T-helper 1 cell treated with Interleukin-12 subunit alpha and Interleukin-12 subunit beta and Interleukin-4 antibody, amounts not matched to agents 30 μg/mL and 1 μg/mL, for 36 hours (primary cell): ENCODE results near the gene KCNH1.

ENCODE experiments used
- H3K27ac Mint-ChIP-seq: one replicate; pipeline ENCODE4 v1.8.0; 2021; ENCODE audit warnings: mild to moderate bottlenecking, mixed read lengths
- H3K27me3 Mint-ChIP-seq: one replicate; pipeline ENCODE4 v1.8.0; 2021; ENCODE audit warnings: low read depth, mixed read lengths
- H3K36me3 Mint-ChIP-seq: one replicate; pipeline ENCODE4 v1.8.0; 2021; ENCODE audit warnings: low read depth, mixed read lengths
- H3K4me1 Mint-ChIP-seq: one replicate; pipeline ENCODE4 v1.8.0; 2021; ENCODE audit warnings: low read depth, mixed read lengths
- H3K4me3 Mint-ChIP-seq: one replicate; pipeline ENCODE4 v1.8.0; 2021; ENCODE audit warnings: mild to moderate bottlenecking, moderate library complexity, mixed read lengths
- H3K9me3 Mint-ChIP-seq: one replicate; pipeline ENCODE4 v1.8.0; 2021; ENCODE audit warnings: mixed read lengths

Gene KCNH1

GRCh38 chr1:210654176-210654981 is 479.6 kb downstream of the KCNH1 start:
- H3K4me3 Mint-ChIP-seq: no peak overlapping the region
- H3K4me1 Mint-ChIP-seq: no peaks in the 10 kb centered on the region
- no peaks in the 10 kb centered on the region for H3K36me3 Mint-ChIP-seq
- no peak overlapping the region for H3K27ac Mint-ChIP-seq
- no peaks in the 10 kb centered on the region for H3K27me3 Mint-ChIP-seq
- peaks cover 5% of the 10 kb centered on the region for H3K9me3 Mint-ChIP-seq

- no peaks in the 10 kb centered on the region for H3K36me3 Mint-ChIP-seq
- H3K27me3 Mint-ChIP-seq: no peaks in the 10 kb centered on the region
- no peak overlapping the region for H3K4me3 Mint-ChIP-seq
- H3K27ac Mint-ChIP-seq: no peak overlapping the region
- no peaks in the 10 kb centered on the region for H3K4me1 Mint-ChIP-seq
- peaks cover 5% of the 10 kb centered on the region for H3K9me3 Mint-ChIP-seq
Measured at GRCh38 chr1:210653771-210654170, 480.2 kb downstream of the KCNH1 start.

- Mint-ChIP-seq H3K36me3 (no peaks in the 10 kb centered on the region), H3K4me3 (no peak overlapping the region), H3K4me1 (no peaks in the 10 kb centered on the region), H3K9me3 (peaks cover 5% of the 10 kb centered on the region), H3K27ac (no peak overlapping the region), H3K27me3 (no peaks in the 10 kb centered on the region)
Measured at GRCh38 chr1:210652329-210652954, 481.5 kb downstream of the KCNH1 start.

- Mint-ChIP-seq H3K36me3 (no peaks in the 10 kb centered on the region), H3K4me3 (no peak overlapping the region), H3K9me3 (peaks cover 5% of the 10 kb centered on the region), H3K27me3 (no peaks in the 10 kb centered on the region), H3K27ac (no peak overlapping the region), H3K4me1 (no peaks in the 10 kb centered on the region)
Measured at GRCh38 chr1:210650403-210650802, 483.5 kb downstream of the KCNH1 start.

GRCh38 chr1:210648588-210649269 is 485.2 kb downstream of the KCNH1 start:
- Mint-ChIP-seq H3K4me3 (no peak overlapping the region), H3K27ac (no peak overlapping the region)

GRCh38 chr1:210647406-210648333 is 486.3 kb downstream of the KCNH1 start:
- no peaks in the 10 kb centered on the region for H3K27me3 Mint-ChIP-seq
- no peaks in the 10 kb centered on the region for H3K36me3 Mint-ChIP-seq
- no peaks in the 10 kb centered on the region for H3K9me3 Mint-ChIP-seq
- H3K4me3 Mint-ChIP-seq: no peak overlapping the region
- H3K4me1 Mint-ChIP-seq: no peaks in the 10 kb centered on the region
- H3K27ac Mint-ChIP-seq: no peak overlapping the region

More at GRCh38 chr1:210648588-210649269, 485.2 kb downstream of the KCNH1 start:
- H3K9me3 Mint-ChIP-seq: peaks cover 2% of the 10 kb centered on the region
- H3K36me3 Mint-ChIP-seq: no peaks in the 10 kb centered on the region
- H3K27me3 Mint-ChIP-seq: no peaks in the 10 kb centered on the region
- H3K4me1 Mint-ChIP-seq: no peaks in the 10 kb centered on the region

- Mint-ChIP-seq H3K4me1 (no peaks in the 10 kb centered on the region), H3K27ac (no peak overlapping the region), H3K27me3 (peaks cover 4% of the 10 kb centered on the region), H3K9me3 (no peaks in the 10 kb centered on the region), H3K36me3 (no peaks in the 10 kb centered on the region), H3K4me3 (no peak overlapping the region)
Measured at GRCh38 chr1:210646258-210646616, 487.7 kb downstream of the KCNH1 start.

- H3K27me3 Mint-ChIP-seq: peaks cover 4% of the 10 kb centered on the region
- no peaks in the 10 kb centered on the region for H3K4me1 Mint-ChIP-seq
- H3K36me3 Mint-ChIP-seq: no peaks in the 10 kb centered on the region
- H3K27ac Mint-ChIP-seq: no peak overlapping the region
- no peaks in the 10 kb centered on the region for H3K9me3 Mint-ChIP-seq
- H3K4me3 Mint-ChIP-seq: no peak overlapping the region
Measured at GRCh38 chr1:210645582-210646257, 488.2 kb downstream of the KCNH1 start.

- Mint-ChIP-seq H3K36me3 (no peaks in the 10 kb centered on the region), H3K27ac (no peak overlapping the region)
Measured at GRCh38 chr1:210641582-210641981, 492.4 kb downstream of the KCNH1 start.

GRCh38 chr1:210635108-210635507 is 498.8 kb downstream of the KCNH1 start:
- Mint-ChIP-seq H3K4me3 (no peak overlapping the region), H3K9me3 (no peaks in the 10 kb centered on the region), H3K27ac (no peak overlapping the region), H3K36me3 (no peaks in the 10 kb centered on the region), H3K4me1 (no peaks in the 10 kb centered on the region), H3K27me3 (no peaks in the 10 kb centered on the region)

More at GRCh38 chr1:210641582-210641981, 492.4 kb downstream of the KCNH1 start:
- Mint-ChIP-seq H3K9me3 (no peaks in the 10 kb centered on the region), H3K4me3 (no peak overlapping the region), H3K4me1 (no peaks in the 10 kb centered on the region), H3K27me3 (peaks cover 4% of the 10 kb centered on the region)

- no peak overlapping the region for H3K4me3 Mint-ChIP-seq
- no peaks in the 10 kb centered on the region for H3K36me3 Mint-ChIP-seq
- H3K4me1 Mint-ChIP-seq: no peaks in the 10 kb centered on the region
- H3K27ac Mint-ChIP-seq: no peak overlapping the region
- no peaks in the 10 kb centered on the region for H3K27me3 Mint-ChIP-seq
- H3K9me3 Mint-ChIP-seq: no peaks in the 10 kb centered on the region
Measured at GRCh38 chr1:210633636-210634035, 500.3 kb downstream of the KCNH1 start.

GRCh38 chr1:210633140-210633539 is 500.8 kb downstream of the KCNH1 start:
- Mint-ChIP-seq H3K9me3 (no peaks in the 10 kb centered on the region), H3K4me1 (no peaks in the 10 kb centered on the region), H3K27me3 (no peaks in the 10 kb centered on the region), H3K36me3 (no peaks in the 10 kb centered on the region), H3K27ac (no peak overlapping the region), H3K4me3 (no peak overlapping the region)

GRCh38 chr1:210631399-210631798 is 502.5 kb downstream of the KCNH1 start:
- no peak overlapping the region for H3K4me3 Mint-ChIP-seq
- H3K27me3 Mint-ChIP-seq: no peaks in the 10 kb centered on the region
- H3K27ac Mint-ChIP-seq: no peak overlapping the region
- H3K9me3 Mint-ChIP-seq: no peaks in the 10 kb centered on the region
- H3K4me1 Mint-ChIP-seq: no peaks in the 10 kb centered on the region
- H3K36me3 Mint-ChIP-seq: no peaks in the 10 kb centered on the region

GRCh38 chr1:210629276-210629675 is 504.7 kb downstream of the KCNH1 start:
- no peak overlapping the region for H3K4me3 Mint-ChIP-seq
- H3K4me1 Mint-ChIP-seq: no peaks in the 10 kb centered on the region
- no peak overlapping the region for H3K27ac Mint-ChIP-seq
- no peaks in the 10 kb centered on the region for H3K27me3 Mint-ChIP-seq
- H3K9me3 Mint-ChIP-seq: no peaks in the 10 kb centered on the region
- no peaks in the 10 kb centered on the region for H3K36me3 Mint-ChIP-seq
